Measurements from ENCODE around the gene ADCK1. TPM values are rescaled to one million over a fixed set of nuclear protein-coding genes. Genes with fewer than 3 reads are reported as not detected.

ADCK1 gene
- 8.5 and 11.2 TPM in 2 replicates for total RNA-seq (2014; rRNA removed; shearing (Covaris generic))
- polyA plus RNA-seq (2016; fragmentation: Nextera tagmentation; extraction: Ambion mirVana) = 5.2 and 6.7 TPM in 2 replicates
- long read RNA-seq, partial matches to known transcripts = 0 of 4 reads
- long read RNA-seq, other reads (novel, unspliced or antisense) = 2 of 4 reads

- H3K27ac ChIP-seq (ENCODE audit: low read depth) = peak within 1 kb of the TSS; percentile 78; the same call in 1 of the 2 replicates
- ATAC-seq = peak; percentile 93
- peaks cover 3% of the 10 kb centered on the region for H3K27me3 Mint-ChIP-seq (ENCODE audit: insufficient read depth, low read depth, poor library complexity)
Observed at GRCh38 chr14:77799863-77800730, at the start of gene ADCK1. TSS of gene ADCK1 (plus strand) at chr14:77800109. CDS start at chr14:77818979, 18,870 bp downstream.

More at GRCh38 chr14:77799863-77800730, at the start of gene ADCK1:
- peak; percentile 87 for DNase-seq (ENCODE audit: low spot score)
- Histone ChIP-seq H3K9me2 (ENCODE audit: insufficient read depth) (no peaks in the 10 kb centered on the region), H3K4me2 (peak within 1 kb of the TSS; percentile 86), H4K20me1 (replicated peaks; ENCODE audit: insufficient read depth) (no peaks in the 10 kb centered on the region), H3K79me2 (replicated peaks; ENCODE audit: insufficient read depth) (peaks cover 2% of the 10 kb centered on the region; the same call in 1 of the 2 replicates), H3K27me3 (ENCODE audit: insufficient read depth) (no peaks in the 10 kb centered on the region), H3K4me3 (peak within 1 kb of the TSS; percentile 87), H3F3A (replicated peaks; ENCODE audit: low read depth) (0 out of 2 replicates have a peak, but pooled peaks cover 6% of the 10 kb centered on the region), H3K4me1 (ENCODE audit: insufficient read depth) (peaks cover 11% of the 10 kb centered on the region), H2AFZ (peak within 1 kb of the TSS; percentile 100), H3K36me3 (ENCODE audit: insufficient read depth) (no peaks in the 10 kb centered on the region)
- Mint-ChIP-seq H3K27ac (peak within 1 kb of the TSS; percentile 92), H3K4me3 (peak within 1 kb of the TSS; percentile 86), H3K9me3 (no peaks in the 10 kb centered on the region; the same call in 2 of the 3 replicates), H3K36me3 (ENCODE audit: low read depth) (no peaks in the 10 kb centered on the region), H3K4me1 (peaks cover 11% of the 10 kb centered on the region)
- TF ChIP-seq NANOG (IDR thresholded peaks at IDR 0.05; ENCODE audit: borderline replicate concordance) (no peak), ETS1 (IDR thresholded peaks at IDR 0.05) (peak; percentile 89), ZNF114 (CRISPR knock-in tag; IDR thresholded peaks at IDR 0.05) (no peak), POLR2AphosphoS5 (IDR thresholded peaks at IDR 0.05; ENCODE audit: low read depth) (peak; percentile 76), CREB1 (CRISPR knock-in tag; IDR thresholded peaks at IDR 0.05; ENCODE audit: low read depth) (no peak), JUNB (IDR thresholded peaks at IDR 0.05; ENCODE audit: unreplicated experiment) (no peak), STAT1 (IDR thresholded peaks at IDR 0.05; ENCODE audit: unreplicated experiment) (no peak), CTCF (conservative IDR thresholded peaks at IDR 0.05; ENCODE audit: low read depth in 2 of 2) (peak in 1 of 2 experiments; percentile 17; a peak in 1 of 4 replicates), REST (IDR thresholded peaks at IDR 0.05; ENCODE audit: unreplicated experiment) (no peak), EZH2 (IDR thresholded peaks at IDR 0.05; ENCODE audit: low read depth, unreplicated experiment) (no peak), ZNF331 (CRISPR knock-in tag; IDR thresholded peaks at IDR 0.05; ENCODE audit: low read depth) (no peak), ZNF462 (CRISPR knock-in tag; IDR thresholded peaks at IDR 0.05) (no peak), EZH2phosphoT487 (IDR thresholded peaks at IDR 0.05; ENCODE audit: unreplicated experiment) (no peak)
